Measurements from ENCODE around the gene TUBB1.
"Not testable (repeated sequence)": the region's sequence is repeated elsewhere in the genome, so short reads cannot be mapped to it uniquely, and the experiment has no call there.

DNA sequence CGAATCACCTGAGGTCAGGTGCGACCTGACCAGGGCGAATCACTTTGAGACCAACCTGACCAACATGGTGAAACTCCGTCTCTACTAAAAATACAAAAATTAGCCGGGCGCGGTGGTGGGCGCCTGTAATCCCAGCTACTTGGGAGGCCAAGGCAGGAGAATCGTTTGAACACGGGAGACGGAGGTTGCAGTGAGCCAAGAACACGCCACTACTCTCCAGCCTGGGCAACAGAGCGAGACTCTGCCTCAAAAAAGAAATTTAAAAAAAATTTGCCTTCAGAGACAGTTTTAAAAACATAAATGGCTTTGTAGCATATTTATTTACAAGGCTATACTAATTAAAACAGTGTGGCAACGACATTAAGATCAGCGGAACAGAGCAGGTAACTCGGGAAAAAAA lies 22.3 kb downstream of the TUBB1 start:
- TF ChIP-seq CTCF (IDR thresholded peaks at IDR 0.05); EZH2 (IDR thresholded peaks at IDR 0.05; ENCODE audit: borderline replicate concordance, insufficient read depth, low read depth, low read length, poor library complexity, severe bottlenecking): not testable (repeated sequence)
